Type B pancreatic cell (in vitro differentiated cells): Measurements from ENCODE around the gene METRN. TPM values are rescaled to one million over a fixed set of nuclear protein-coding genes. Genes with fewer than 3 reads are reported as not detected.

Experiments used
- DNase-seq: peaks from one replicate; pipeline ENCODE4 v3.0.0; 2021; ENCODE audit warnings: mixed read lengths; ENCODE audit not compliant: unreplicated experiment; ENCODE audit errors: extremely low spot score
- H3K27ac Mint-ChIP-seq: 2 replicates; pipeline ENCODE4 v1.8.0; 2021; ENCODE audit warnings: mild to moderate bottlenecking, mixed read lengths
- H3K27me3 Mint-ChIP-seq: 2 replicates; pipeline ENCODE4 v1.8.0; 2021; ENCODE audit warnings: mixed read lengths
- H3K36me3 Mint-ChIP-seq: 2 replicates; pipeline ENCODE4 v1.8.0; 2021; ENCODE audit warnings: mixed read lengths
- H3K4me1 Mint-ChIP-seq: one replicate; pipeline ENCODE4 v1.8.0; 2021; ENCODE audit warnings: mixed read lengths; ENCODE audit not compliant: unreplicated experiment
- H3K4me3 Mint-ChIP-seq: 2 replicates; pipeline ENCODE4 v1.8.0; 2021; ENCODE audit warnings: mild to moderate bottlenecking, mixed read lengths
- H3K9me3 Mint-ChIP-seq: 2 replicates; pipeline ENCODE4 v1.8.0; 2021; ENCODE audit warnings: mixed read lengths
- CTCF ChIP-seq: fragments of 200-600 bp; sonication (generic); conservative IDR thresholded peaks from 2 replicates; pipeline ENCODE4 v1.5.0; 2021; ENCODE audit warnings: antibody characterized with exemption, mild to moderate bottlenecking
- total RNA-seq: library from RNA; stranded (reverse); gene quantifications from 2 replicates; pipeline ENCODE4 v1.2.1, GENCODE V29; 2021; ENCODE audit warnings: low replicate concordance

The METRN gene
- total RNA-seq, 1 donor from 2014 or later, result 97.1 TPM

DNA sequence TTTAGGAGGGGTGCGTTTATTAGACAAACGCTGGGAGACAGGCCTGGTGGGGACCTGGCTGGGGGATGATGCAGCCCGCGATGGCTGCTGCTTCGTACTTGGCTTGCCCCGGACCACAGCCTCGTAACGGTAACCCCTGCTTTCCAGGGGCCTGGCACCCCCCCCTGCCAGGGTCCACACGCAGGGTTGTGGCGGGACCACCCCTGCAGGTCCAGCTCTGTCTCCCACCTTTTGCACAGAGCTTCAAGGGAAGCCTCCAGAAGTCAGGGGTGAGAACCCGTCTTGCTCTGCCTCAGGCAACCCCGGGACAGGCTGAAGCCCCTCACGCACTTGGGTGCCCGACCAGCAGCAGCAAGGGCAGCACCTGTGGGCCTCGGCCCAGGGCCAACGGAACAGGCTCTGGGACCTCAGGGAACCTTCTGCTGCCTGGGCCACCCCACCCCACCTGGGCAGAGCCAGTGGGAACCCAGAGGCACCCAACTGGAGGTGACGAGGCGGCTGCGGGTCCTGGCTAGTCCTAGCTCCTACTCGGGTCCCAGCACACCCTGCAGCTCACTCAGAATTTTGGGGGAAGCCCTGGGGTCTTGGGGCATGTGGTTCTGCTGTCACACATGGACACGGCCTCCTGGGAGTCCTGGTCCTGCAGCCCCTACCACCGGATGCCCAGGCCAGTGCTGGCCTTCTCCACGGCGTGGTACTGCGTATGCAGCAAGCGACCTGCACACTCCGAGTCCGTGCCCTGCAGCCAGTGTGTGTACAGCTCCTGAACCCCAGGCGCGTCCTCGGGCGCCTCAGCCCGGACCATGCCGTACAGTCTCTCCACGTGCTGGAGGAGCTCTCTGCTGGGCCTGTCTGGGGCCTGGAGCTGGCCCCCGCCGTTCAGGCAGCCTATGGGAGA, 15.1 kb downstream of the METRN start:
- no peaks in the 10 kb centered on the region for H3K36me3 Mint-ChIP-seq
- H3K9me3 Mint-ChIP-seq, result no peaks in the 10 kb centered on the region
- H3K27me3 Mint-ChIP-seq, result no peaks in the 10 kb centered on the region
- H3K4me3 Mint-ChIP-seq, result no peak overlapping the region
- TF ChIP-seq CTCF, result no peak
- no peaks in the 10 kb centered on the region for H3K4me1 Mint-ChIP-seq
- no peak overlapping the region for H3K27ac Mint-ChIP-seq
- no peak for DNase-seq

- Mint-ChIP-seq H3K4me1 (no peaks in the 10 kb centered on the region), H3K4me3 (no peak overlapping the region), H3K27me3 (no peaks in the 10 kb centered on the region), H3K36me3 (no peaks in the 10 kb centered on the region), H3K27ac (no peak overlapping the region), H3K9me3 (no peaks in the 10 kb centered on the region)
- TF ChIP-seq CTCF, result no peak
- DNase-seq, result no peak
Measured at GRCh38 chr16:730666-731509, 16.0 kb downstream of the METRN start.

DNA sequence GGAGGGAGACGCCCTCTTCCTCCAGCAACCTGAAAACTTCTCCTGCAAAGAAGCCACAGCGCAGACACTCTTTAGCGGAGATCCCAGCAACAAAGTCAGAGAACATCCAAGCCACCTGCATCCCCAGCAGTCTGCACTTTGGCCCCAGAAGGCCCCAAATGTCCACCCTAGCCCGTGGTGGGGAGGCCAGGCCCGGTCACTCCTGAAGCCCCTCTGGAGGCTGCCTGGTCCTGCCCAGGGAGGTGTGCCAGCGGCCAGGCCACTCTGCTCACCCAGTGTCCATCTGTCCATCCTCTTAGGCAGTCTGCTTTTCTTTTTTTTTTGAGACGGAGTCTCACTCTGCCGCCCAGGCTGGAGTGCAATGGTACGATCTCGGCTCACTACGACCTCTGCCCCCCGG, 17.4 kb downstream of the METRN start:
- no peaks in the 10 kb centered on the region for H3K27me3 Mint-ChIP-seq
- H3K4me1 Mint-ChIP-seq, result no peaks in the 10 kb centered on the region
- H3K36me3 Mint-ChIP-seq, result no peaks in the 10 kb centered on the region

GRCh38 chr16:732936-733335, 18.0 kb downstream of the METRN start:
- DNase-seq, result no peak
- no peaks in the 10 kb centered on the region for H3K9me3 Mint-ChIP-seq
- no peaks in the 10 kb centered on the region for H3K36me3 Mint-ChIP-seq
- no peaks in the 10 kb centered on the region for H3K27me3 Mint-ChIP-seq
- H3K27ac Mint-ChIP-seq, result no peak overlapping the region
- H3K4me1 Mint-ChIP-seq, result no peaks in the 10 kb centered on the region
- H3K4me3 Mint-ChIP-seq, result no peak overlapping the region
- TF ChIP-seq CTCF, result no peak

More for the DNA sequence above, 17.4 kb downstream of the METRN start:
- no peak for DNase-seq
- no peak for TF ChIP-seq CTCF
- H3K9me3 Mint-ChIP-seq, result no peaks in the 10 kb centered on the region
- no peak overlapping the region for H3K27ac Mint-ChIP-seq
- H3K4me3 Mint-ChIP-seq, result no peak overlapping the region

- Mint-ChIP-seq H3K27me3 (no peaks in the 10 kb centered on the region), H3K27ac (no peak overlapping the region), H3K4me3 (no peak overlapping the region), H3K9me3 (no peaks in the 10 kb centered on the region), H3K36me3 (no peaks in the 10 kb centered on the region), H3K4me1 (no peaks in the 10 kb centered on the region)
- DNase-seq, result no peak
- peak; percentile 57 for TF ChIP-seq CTCF
Measured at GRCh38 chr16:733382-734207, 18.7 kb downstream of the METRN start.
